GM12874 (cell line): Measurements from ENCODE around the gene SMAD7.
A peak's percentile ranks its signal among the peaks of the same experiment; 100 is the strongest.

Experiments used
- CTCF ChIP-seq: IDR thresholded peaks from 2 replicates; pipeline ENCODE4 v1.5.1; 2011; ENCODE audit warnings: low read depth, mild to moderate bottlenecking, control low read depth, low read length, moderate library complexity; ENCODE audit not compliant: insufficient read depth

The SMAD7 gene

GRCh38 chr18:48951448-48952286 lies 902 bp upstream of the SMAD7 start:
- TF ChIP-seq CTCF = peak; percentile 27; the same call in 1 of the 2 replicates

- no peak for TF ChIP-seq CTCF
These were observed 894 bp downstream of the SMAD7 start for GRCh38 chr18:48949606-48950535.

GRCh38 chr18:48949050-48949605 lies 1.6 kb downstream of the SMAD7 start:
- TF ChIP-seq CTCF = no peak

DNA sequence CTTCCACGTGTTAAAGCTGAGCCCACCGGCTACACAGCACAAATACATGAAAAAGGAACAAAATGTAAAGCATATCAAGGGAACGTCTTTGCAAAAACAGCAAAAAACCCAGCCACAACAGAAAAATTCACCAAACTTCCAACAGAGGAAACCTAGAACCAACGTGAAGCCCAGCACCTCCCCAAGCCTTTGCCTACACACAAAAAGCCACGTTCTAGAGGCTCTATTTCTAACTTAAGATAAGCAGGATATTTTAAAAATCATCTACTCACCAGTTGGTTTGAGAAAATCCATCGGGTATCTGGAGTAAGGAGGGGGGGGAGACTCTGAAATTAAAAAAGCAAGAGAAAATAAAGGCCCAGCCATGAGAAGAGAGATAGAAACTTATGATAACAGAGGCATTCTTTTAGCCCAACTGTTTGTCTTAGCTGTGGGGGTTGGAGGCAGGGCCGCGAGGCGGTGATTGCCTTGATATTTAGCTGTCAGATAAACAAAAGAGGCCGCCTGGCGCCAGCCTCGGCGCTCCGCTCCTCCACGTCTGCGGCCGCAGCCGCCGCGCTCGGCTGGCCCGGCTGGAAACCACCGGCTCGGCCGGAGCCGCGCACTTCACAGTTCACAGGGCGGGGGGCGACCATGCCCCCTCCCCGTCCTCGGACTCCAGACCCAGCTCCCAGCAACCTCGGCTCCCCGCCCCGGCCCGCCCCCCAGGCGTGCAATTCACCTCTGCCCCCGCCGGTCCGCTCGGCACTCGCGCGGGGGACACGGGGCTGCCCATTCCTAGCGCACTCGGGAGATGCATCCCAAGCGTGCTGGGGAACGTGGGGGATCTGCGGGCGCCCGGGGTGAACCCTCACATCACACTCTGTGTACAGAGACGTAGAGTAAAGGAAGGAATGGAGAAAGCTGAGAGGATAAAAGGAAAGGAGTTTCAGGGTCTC lies 2.4 kb downstream of the SMAD7 start:
- TF ChIP-seq CTCF = no peak

DNA sequence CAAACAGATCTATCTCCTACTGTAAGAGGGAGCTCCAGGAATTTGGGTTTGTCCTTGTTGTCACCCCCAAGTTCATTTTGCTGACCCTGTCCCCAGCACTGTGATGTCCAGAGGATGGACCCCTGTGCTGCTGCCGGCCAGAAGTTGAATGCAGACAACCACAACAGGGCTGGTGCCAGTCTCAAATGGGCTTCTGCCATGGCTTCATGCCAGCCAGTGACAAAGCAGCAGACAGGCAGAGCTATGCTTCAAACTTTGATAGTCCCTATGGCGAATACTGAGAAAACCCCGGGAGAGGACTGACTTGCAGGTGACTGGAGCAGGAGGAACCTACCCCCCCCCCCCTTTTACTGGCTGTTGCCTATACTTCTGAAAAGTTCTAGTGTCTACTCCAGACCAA lies 3.2 kb downstream of the SMAD7 start:
- no peak for TF ChIP-seq CTCF

DNA sequence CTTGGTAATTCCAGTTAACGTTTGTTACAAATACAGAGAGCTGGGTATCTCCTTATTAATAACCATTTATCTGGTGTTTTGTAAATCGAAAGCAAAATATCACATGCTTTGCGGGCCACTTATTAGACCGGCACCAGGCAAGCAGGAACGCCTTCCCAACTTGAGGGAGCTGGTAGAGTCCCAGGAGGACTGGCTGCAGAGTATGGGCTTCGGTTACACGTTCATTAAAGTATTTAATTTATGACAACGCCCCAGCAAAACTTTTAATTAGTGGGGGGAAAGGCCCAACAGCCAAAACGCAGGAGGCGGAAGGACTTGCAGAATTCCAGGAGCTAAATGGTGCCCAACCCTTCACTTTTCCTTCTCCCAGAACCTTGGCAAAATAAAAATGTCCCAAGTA lies 3.7 kb downstream of the SMAD7 start:
- no peak for TF ChIP-seq CTCF
